ENCODE measurements around the gene RPL27. TPM values are rescaled to one million over a fixed set of nuclear protein-coding genes. Genes with fewer than 3 reads are reported as not detected.

Gene RPL27
- total RNA-seq, 2 donors from 2014 or later: 1,275 to 1,425 TPM

DNA sequence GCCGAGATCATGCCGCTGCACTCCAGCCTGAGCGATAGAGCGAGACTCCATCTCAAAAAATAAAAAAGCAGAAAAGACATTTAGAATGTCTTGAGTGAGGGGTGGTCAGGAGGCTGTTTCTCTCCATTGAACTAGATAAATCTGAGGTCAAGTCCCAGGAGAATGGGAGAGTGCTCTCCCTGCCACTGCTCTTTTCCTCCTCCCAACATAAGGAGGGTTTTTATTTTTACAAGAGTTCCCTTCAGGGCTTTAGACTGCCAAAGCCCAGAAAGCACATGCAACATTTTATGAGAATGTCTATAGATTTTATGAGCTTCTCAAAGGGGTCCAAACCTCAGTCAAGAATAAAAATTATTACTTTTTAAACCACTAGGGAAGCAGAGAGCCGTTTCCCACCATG is 28.4 kb downstream of the RPL27 start:
- ATAC-seq (no peak), DNase-seq (ENCODE audit: low spot score in 2 of 2) (no peak)
- Mint-ChIP-seq H3K27ac (no peak overlapping the region), H3K36me3 (no peaks in the 10 kb centered on the region), H3K9me3 (no peaks in the 10 kb centered on the region)

DNA sequence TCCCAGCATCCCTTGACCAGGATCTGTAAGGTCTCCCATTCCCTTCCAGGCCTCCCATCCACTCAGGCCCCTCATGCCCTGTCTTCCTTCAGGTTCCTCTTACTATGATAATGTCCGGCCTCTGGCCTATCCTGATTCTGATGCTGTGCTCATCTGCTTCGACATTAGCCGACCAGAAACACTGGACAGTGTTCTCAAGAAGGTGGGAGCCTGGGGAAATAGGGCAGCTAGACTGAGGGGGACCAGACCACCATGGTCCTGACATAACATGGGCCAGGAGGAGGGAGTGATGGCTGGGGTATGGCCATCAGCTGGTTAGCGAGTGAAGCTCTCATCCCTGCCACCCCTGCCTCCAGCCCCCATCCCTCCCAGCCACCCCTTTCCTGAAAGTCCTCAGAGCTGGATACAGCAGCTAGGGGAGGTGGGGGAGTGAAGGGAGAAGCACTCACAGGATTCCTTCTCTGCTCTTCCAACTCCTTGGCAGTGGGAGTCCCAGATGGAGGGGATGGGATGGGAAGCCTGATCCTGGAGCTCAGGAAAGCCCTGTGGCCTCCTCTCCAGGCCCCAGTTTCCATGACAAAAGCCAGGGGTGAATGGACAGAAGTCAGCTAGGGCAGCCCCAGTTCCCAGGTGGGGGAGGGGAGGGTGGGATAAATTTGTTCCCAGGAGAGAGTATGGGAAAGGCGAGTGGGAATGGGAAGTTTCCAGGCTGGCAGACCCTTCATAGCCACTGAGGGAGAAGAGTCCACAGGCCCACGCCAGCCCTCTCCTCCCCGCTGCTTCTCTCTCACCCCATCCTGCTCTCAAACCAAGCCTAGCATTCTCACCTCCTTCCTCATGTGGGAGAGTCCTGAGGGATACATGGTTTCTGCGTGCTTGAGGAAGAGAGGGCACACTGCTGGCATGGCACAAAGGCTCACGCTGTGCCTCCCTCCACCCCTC is 29.1 kb downstream of the RPL27 start:
- H3K36me3 Mint-ChIP-seq: no peaks in the 10 kb centered on the region
- ATAC-seq (no peak), DNase-seq (ENCODE audit: low spot score in 2 of 2) (no peak)
- no peaks in the 10 kb centered on the region for H3K9me3 Mint-ChIP-seq
- H3K27ac Mint-ChIP-seq: peak overlapping the region in 1 of 2 donors; percentile 16

DNA sequence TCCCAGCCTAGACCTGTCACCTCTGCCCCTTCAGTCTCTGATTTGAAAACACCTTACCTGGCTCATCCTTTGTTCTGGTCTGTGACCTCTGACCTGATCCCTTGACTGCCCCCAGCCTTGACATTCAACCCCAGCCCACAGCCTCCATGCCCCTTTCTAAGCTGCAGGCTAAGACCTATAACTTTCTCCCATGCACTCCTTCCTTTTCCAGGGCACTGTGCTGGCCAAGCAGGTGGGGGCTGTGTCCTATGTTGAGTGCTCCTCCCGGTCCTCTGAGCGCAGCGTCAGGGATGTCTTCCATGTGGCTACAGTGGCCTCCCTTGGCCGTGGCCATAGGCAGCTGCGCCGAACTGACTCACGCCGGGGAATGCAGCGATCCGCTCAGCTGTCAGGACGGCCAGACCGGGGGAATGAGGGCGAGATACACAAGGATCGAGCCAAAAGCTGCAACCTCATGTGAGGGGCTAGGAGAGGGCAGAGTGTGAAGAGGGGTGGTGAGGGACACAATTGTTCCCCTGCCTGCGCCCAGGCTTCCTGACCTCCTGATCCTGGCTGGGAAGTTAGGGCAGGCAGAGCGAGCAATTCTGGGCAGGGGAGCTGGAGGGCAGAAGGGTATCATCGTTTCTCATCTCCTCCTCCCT is 30.1 kb downstream of the RPL27 start:
- Mint-ChIP-seq H3K27ac (peak overlapping the region in 1 of 2 donors; percentile 79), H3K9me3 (no peaks in the 10 kb centered on the region), H3K36me3 (no peaks in the 10 kb centered on the region)
- DNase-seq (ENCODE audit: low spot score in 2 of 2) (no peak), ATAC-seq (no peak)

DNA sequence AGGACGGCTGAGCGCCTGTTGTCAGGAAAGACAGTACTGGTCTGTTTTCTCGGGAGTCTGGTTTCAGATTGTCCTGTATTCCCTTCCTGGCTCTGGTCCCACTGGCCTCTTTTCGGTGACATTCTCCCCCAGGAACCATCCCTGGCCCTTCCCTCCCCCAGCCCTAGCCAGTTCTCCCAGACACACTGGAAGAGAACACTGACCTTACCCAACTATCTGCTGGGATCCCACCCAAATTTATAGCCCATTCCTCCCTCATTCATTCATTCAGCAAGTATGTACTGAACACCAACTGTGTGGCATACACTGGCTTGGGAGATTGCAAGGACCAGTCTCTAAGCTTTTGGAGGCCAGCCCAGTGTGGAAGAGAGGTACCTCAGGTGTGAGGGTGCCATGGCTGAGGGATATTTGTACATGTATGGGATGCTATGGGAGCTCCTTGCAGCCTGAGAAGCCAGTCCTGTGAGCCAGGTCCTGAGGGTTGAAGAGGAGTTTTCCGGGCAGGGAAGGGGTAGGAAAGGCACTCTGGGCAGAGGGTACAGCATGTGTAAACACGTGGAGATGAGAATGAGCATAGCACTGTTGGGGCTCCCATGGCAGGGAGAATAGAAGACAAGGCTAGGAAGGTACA is 32.0 kb downstream of the RPL27 start:
- H3K9me3 Mint-ChIP-seq: no peaks in the 10 kb centered on the region
- H3K27ac Mint-ChIP-seq: no peak overlapping the region
- no peaks in the 10 kb centered on the region for H3K36me3 Mint-ChIP-seq
- ATAC-seq: no peak
- no peak for DNase-seq (ENCODE audit: low spot score in 2 of 2)

DNA sequence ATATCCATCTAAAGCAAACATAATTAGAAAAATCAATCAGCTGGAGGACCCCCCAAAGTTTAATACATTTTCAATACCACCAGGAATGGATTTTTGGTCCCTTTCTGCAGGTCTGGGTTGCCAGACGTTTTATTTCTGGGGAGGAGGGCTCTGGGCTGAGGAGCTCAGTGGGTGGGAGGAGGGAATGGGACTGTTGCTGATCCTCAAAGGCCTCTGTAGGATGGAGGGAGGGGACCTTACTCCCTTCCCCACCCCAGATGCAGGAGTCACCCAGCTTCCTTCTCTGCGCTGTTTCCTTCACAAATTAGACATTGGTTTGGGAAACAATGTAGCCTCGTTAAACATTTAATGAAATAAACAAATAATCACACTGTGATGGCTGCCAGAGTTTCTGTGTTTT is 33.4 kb downstream of the RPL27 start:
- ATAC-seq: no peak
- no peaks in the 10 kb centered on the region for H3K36me3 Mint-ChIP-seq
- no peaks in the 10 kb centered on the region for H3K9me3 Mint-ChIP-seq
- DNase-seq (ENCODE audit: low spot score in 2 of 2): no peak
- no peak overlapping the region for H3K27ac Mint-ChIP-seq

DNA sequence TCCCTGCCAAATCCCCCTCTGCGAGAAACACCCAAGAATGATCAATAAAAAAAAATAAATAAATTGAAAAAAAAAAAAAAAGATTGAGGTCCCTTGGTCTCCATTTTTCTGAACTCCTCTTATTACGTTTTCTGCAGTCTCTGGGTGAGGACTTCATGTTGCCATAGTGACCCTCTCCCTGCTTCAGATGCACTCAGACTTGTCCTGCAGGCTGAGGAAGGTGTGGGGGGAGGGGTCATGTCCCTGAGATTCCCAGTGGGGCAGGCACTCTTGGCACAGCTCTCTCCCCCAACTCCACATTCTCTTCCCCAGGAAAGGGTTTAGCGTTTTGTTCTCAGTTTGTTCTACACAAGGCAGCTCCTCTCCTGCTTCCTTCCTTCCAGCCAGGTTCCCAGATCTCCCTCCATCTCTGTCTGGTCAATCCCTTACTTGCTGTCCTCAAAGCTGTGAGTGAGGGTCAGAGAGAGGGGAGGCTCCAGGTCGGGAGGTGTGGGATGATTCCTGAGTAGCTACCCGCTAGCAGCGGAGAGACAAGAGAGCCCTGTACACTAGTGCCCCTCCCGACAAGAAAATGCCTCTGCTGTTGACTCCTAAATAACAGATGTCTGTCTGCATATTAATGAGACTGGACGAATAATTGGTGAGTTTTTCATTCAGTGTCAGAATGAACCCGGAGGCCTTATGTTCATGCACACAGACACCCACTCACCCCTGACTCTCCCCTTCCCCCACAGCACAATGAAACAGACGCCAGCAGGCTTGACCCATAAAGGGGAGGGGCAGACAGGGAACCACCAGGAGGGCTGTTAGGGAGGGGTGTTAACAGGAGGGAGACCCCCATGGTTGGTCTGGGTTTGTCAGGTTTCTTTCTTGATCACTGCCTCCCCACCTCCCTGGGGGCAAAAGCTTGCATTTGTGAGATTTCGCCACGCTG is 36.0 kb downstream of the RPL27 start:
- Mint-ChIP-seq H3K27ac (no peak overlapping the region), H3K9me3 (no peaks in the 10 kb centered on the region), H3K36me3 (no peaks in the 10 kb centered on the region)
- no peak for ATAC-seq
- no peak for DNase-seq (ENCODE audit: low spot score in 2 of 2)

DNA sequence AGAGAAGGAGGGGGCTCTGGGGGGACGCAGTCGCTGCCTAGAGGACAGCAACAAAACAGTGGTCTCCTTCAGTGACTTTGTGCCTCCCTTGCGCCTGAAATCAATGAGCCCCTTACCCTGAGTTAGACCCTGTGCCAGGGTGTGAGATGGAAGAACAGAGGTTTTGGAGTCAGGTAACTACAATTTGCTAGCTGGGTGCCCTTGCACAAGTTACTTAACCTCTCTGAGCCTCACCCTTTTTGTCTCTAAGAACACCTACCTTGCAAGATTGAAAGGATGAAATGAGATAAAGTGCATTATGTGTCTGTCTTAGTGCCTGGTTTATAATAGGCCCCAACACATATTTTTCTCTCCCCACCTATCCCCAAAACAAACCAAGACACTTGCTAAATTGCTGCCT is 36.7 kb downstream of the RPL27 start:
- ATAC-seq (no peak), DNase-seq (ENCODE audit: low spot score in 2 of 2) (no peak)
- H3K9me3 Mint-ChIP-seq: no peaks in the 10 kb centered on the region
- peak overlapping the region; percentile 18 to 27 for H3K27ac Mint-ChIP-seq
- no peaks in the 10 kb centered on the region for H3K36me3 Mint-ChIP-seq

DNA sequence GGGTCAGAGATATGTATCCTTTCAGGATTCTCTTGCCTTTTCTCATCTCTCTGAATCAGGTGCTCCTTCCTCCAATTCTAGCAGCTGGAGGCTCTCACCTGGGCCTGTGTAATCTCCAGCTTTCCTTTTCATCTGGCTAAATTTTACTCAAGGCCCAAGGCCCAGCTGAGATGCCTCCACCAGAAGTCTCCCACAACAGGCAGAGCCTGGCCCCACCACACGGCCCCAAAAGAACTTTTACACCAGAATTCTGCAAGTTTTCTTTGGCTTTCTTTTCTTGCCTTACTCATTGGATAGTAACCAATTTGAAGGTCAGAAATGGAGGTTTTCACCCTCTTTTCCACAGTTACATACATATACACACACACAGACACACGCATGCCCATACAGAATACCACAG is 41.4 kb downstream of the RPL27 start:
- ATAC-seq (no peak), DNase-seq (ENCODE audit: low spot score in 2 of 2) (no peak)
- Mint-ChIP-seq H3K9me3 (no peaks in the 10 kb centered on the region), H3K27ac (peak overlapping the region in 1 of 2 donors; percentile 2), H3K36me3 (peaks cover 0 to 6% of the 10 kb centered on the region in 2 donors)

DNA sequence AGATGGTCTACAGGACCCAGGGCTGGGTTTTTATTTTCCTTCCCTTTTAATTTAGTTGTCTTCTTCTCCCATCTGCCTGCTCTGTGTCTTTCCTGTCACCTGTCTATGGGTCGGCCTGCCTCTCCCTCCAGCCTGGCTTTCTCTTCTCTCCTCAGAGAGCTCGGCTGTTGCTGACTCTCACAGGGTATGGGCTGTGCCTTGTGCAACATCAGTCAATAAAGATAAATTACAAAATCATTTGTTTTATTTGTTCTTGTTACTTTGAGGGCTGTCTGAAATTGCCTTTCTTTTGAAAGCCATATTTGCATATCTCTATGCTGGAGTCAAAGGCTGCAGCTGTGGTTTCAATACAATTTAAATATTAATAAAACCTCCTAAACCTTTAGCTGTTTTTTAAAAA is 42.4 kb downstream of the RPL27 start:
- H3K9me3 Mint-ChIP-seq: no peaks in the 10 kb centered on the region
- DNase-seq (ENCODE audit: low spot score in 2 of 2) (no peak), ATAC-seq (no peak)
- peaks cover 0 to 6% of the 10 kb centered on the region in 2 donors for H3K36me3 Mint-ChIP-seq
- peak overlapping the region in 1 of 2 donors; percentile 88 for H3K27ac Mint-ChIP-seq

DNA sequence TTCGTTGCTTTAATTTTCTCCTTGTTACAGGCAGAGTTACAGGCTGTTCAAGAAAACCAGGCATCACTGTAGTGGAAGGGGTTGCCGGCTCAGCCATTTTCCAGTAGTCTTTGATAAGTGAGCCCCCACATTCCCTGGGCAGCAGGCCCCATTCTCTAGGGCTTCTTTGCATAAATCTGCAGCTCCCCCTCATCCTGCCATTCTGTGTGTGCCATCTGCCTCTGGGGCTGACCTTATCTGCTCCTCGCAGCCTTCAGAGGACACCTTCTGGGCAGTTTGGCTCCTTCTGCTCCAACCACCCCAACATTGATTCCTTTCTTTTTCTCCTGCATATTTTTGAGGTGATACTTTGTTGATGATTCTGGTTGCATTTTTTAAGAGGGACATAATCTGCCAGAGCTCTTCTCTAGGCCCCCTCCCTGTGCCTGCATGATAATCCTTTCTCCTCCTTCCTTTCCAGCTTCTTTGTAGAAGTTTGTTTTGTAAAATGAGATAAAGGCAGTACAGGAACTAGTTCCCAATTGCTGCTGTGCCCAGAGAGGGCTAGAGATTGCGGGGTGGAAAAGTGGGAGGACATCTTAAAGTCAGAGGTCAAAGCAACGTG is 43.9 kb downstream of the RPL27 start:
- no peak for ATAC-seq
- no peak for DNase-seq (ENCODE audit: low spot score in 2 of 2)
- no peaks in the 10 kb centered on the region for H3K9me3 Mint-ChIP-seq
- H3K27ac Mint-ChIP-seq: no peak overlapping the region
- H3K36me3 Mint-ChIP-seq: peaks cover 0 to 9% of the 10 kb centered on the region in 2 donors

DNA sequence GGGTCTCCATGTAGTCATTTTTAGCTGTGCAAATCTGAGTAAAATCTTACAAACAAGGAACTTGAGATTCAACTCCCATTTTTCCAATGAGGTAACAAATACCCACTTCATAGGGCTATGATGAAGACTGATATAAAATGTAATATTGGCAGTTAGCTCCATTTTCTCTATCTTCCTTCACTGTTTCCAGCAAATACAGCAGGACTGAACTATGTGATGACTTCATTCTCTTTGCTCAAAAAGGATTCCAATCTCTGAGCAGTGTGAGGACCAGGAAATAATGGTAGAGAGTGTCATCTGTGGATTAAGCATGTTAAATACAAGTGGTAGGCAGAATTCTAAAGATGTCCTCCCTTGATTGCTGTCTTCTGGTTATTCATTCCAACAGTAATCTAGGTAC is 45.1 kb downstream of the RPL27 start:
- Mint-ChIP-seq H3K36me3 (peaks cover 0 to 14% of the 10 kb centered on the region in 2 donors), H3K9me3 (no peaks in the 10 kb centered on the region), H3K27ac (peak overlapping the region in 1 of 2 donors; percentile 63)
- DNase-seq (ENCODE audit: low spot score in 2 of 2) (no peak), ATAC-seq (no peak)

DNA sequence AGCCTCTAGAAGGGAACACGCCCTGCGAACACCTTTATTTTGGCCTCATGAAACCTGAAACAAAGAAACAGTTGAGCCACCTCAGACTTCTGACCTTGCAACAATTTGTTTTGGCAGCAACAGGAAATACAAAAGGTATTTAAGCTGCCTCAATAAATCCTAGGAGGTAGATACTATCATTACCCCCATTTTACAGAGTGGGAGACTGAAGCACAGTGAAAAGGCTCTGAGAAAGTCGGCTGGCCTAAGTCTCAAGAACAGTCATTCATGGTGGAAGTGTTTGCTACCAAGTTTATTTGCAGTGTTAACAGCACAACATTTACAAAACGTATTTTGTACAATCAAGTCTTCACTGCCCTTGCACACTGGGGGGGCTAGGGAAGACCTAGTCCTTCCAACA is 45.8 kb downstream of the RPL27 start:
- DNase-seq (ENCODE audit: low spot score in 2 of 2) (no peak), ATAC-seq (no peak)
- Mint-ChIP-seq H3K9me3 (no peaks in the 10 kb centered on the region), H3K27ac (peak overlapping the region in 1 of 2 donors; percentile 85), H3K36me3 (peaks cover 0 to 14% of the 10 kb centered on the region in 2 donors)

DNA sequence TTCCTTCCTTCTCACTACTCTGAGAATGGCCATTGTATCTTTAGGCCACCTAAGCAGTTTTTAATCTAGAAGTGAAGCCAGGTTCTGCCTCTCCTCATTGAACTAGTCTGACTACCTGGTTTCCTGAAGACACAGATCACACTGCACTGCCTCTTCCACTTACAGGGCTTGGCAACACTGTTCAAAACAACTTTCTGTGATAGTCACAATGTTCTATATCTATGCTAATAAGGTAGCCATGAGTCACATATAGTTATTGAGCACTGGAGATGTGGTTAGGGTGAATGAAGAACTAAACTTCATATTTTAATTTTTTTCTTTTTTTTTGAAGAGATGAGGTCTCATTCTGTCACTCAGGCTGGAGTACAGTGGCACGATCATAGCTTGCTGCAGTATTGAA is 53.8 kb downstream of the RPL27 start:
- no peak overlapping the region for H3K27ac Mint-ChIP-seq
- H3K9me3 Mint-ChIP-seq: no peaks in the 10 kb centered on the region
- ATAC-seq: no peak
- DNase-seq (ENCODE audit: low spot score in 2 of 2): no peak
- H3K36me3 Mint-ChIP-seq: peaks cover 34 to 52% of the 10 kb centered on the region in 2 donors
